Bronchial epithelial cell (primary cell): ENCODE data around the gene AZI2. TPM values are rescaled to one million over a fixed set of nuclear protein-coding genes. Genes with fewer than 3 reads are reported as not detected.

Experiments
- DNase-seq: peaks from one replicate; pipeline ENCODE4 v3.0.0-alpha.2; 2010; ENCODE audit warnings: low read depth
- FAIRE-seq: peaks from 2 replicates; lab custom pipeline; 2011; peaks lifted over from hg19 to GRCh38; lab: Jason Lieb, UNC
- H3K27me3 ChIP-seq: 2 replicates; pipeline ENCODE4 v1.5.1; 2011; ENCODE audit warnings: low read length; ENCODE audit not compliant: control insufficient read depth, insufficient read depth
- H3K36me3 ChIP-seq: 2 replicates; pipeline ENCODE4 v1.5.1; 2011; ENCODE audit warnings: low read length; ENCODE audit not compliant: control insufficient read depth, insufficient read depth
- H3K4me3 ChIP-seq: 2 replicates; pipeline ENCODE4 v1.5.1; 2011; ENCODE audit warnings: mild to moderate bottlenecking, low read depth, low read length, control low read depth
- total RNA-seq: library from RNA; depleted of rRNA; stranded (reverse); fragments of >200 nt; gene quantifications from 2 replicates; pipeline ENCODE4 v1.2.1, GENCODE V29; 2014
- TF ChIP-seq, protein P1 (sequence below): IDR thresholded peaks from 2 replicates; pipeline ENCODE4 v1.5.1; 2011; ENCODE audit warnings: mild to moderate bottlenecking, moderate library complexity, low read length, control low read depth, inconsistent platforms; ENCODE audit not compliant: insufficient read depth, severe bottlenecking

Gene AZI2
- total RNA-seq, 1 donor from 2014 or later, result 81.6 TPM

DNA sequence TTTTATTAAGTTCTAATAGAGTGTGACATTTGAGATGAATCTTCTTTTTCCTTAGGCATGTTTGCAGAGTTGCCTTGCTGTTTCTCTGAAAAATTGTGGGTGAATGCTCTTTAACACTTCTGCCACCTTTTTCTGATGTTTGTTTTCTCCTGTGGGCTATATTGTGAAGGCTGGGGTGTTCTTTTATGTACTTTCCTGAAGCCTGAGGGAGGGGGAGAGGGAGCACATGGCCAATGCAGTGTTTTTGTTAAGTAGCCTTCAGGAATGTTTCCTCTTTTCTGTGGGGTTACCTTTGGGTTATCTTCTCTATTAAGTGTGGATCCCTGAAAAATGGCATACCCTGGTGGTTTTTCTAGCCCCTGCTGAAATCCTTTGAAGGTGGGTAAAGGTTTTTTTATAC, 57.0 kb downstream of the AZI2 start:
- H3K4me3 ChIP-seq, result no peak overlapping the region
- no peaks in the 10 kb centered on the region for H3K36me3 ChIP-seq
- TF ChIP-seq, protein P1, sequence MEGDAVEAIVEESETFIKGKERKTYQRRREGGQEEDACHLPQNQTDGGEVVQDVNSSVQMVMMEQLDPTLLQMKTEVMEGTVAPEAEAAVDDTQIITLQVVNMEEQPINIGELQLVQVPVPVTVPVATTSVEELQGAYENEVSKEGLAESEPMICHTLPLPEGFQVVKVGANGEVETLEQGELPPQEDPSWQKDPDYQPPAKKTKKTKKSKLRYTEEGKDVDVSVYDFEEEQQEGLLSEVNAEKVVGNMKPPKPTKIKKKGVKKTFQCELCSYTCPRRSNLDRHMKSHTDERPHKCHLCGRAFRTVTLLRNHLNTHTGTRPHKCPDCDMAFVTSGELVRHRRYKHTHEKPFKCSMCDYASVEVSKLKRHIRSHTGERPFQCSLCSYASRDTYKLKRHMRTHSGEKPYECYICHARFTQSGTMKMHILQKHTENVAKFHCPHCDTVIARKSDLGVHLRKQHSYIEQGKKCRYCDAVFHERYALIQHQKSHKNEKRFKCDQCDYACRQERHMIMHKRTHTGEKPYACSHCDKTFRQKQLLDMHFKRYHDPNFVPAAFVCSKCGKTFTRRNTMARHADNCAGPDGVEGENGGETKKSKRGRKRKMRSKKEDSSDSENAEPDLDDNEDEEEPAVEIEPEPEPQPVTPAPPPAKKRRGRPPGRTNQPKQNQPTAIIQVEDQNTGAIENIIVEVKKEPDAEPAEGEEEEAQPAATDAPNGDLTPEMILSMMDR, result no peak
- no peaks in the 10 kb centered on the region for H3K27me3 ChIP-seq
- DNase-seq (no peak), FAIRE-seq (no peak)

DNA sequence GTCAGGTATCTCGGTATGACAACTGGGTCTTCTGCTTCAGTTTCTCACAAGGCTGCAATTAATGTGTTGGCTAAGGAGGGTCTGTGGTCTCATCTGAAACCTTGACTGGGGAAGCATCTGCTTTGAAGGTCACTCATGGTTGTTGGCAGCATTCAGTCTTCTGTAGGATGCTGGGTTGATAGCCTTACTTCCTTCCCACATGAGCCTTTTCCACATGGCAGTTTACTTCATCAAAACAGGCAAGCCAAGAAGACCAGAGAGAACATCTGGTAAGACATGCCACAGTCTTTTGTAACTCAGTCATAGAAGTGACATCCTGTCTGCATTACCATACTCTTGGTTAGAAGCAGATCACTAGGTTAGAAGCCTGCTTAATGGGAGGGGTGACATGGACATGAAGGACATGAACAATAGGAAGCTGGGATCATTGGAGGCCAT, 57.7 kb downstream of the AZI2 start:
- DNase-seq (no peak), FAIRE-seq (no peak)
- Histone ChIP-seq H3K36me3 (no peaks in the 10 kb centered on the region), H3K4me3 (no peak overlapping the region), H3K27me3 (no peaks in the 10 kb centered on the region)
- TF ChIP-seq, protein P1, result no peak

DNA sequence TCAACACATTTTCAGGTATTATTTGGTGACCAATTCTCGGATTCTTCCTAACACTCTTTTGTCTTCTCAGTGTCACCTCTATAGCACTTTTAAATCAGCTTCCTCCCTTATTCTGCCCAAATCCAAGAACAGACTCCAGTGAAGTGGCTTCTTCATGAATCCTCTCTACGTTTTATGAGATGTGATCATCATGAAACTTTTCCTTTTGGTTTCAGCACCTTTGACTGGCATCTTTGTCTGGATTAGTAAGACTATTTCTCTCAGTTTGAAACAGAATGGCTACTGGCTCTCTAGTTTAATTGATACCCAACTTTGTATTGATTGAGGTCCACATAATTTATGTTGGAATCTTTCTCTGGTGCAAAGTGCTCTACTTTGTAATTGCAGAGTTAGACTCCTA, 61.6 kb downstream of the AZI2 start:
- no peaks in the 10 kb centered on the region for H3K36me3 ChIP-seq
- DNase-seq (no peak), FAIRE-seq (no peak)
- H3K4me3 ChIP-seq, result no peak overlapping the region
- H3K27me3 ChIP-seq, result no peaks in the 10 kb centered on the region
- TF ChIP-seq, protein P1, result no peak

DNA sequence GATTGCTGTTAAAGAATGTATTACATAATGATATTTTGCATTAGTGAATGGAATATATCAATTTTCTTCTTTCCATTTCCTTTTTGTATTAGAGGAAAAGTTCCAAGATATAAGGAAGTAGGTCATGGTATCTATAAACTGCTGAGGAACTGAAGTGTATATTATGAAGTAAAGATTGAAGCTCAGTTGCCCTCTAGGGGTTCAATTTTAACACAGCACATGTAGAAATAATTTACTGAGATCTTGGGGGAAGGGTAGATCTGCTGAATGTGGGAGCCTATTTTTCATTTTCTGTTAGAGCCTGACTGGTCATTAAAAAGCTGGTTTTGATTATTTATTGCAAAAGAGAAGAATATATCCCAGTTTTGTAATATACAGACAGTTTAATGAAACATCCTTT, 62.0 kb downstream of the AZI2 start:
- DNase-seq (peak; percentile 52), FAIRE-seq (no peak)
- no peaks in the 10 kb centered on the region for H3K36me3 ChIP-seq
- TF ChIP-seq, protein P1, result peak; percentile 49
- no peak overlapping the region for H3K4me3 ChIP-seq
- H3K27me3 ChIP-seq, result no peaks in the 10 kb centered on the region

DNA sequence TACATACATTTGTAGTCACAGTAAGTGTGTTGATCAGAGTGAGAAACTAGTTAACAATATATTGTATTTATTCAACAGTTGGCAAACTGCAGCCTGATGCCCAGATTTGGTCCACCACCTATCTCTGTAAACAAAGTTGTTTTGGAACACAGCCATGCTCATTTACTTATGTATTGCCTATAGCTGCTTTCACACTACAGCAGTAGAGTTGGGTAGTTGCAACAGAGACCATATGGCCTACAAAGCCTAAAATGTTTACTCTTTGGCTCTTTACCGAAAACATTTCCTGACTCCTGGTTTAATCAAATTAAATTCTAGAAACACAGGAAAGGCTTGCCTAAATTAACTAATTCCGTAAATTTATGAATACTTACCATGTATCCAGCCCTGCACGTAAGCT, 67.8 kb downstream of the AZI2 start:
- no peaks in the 10 kb centered on the region for H3K27me3 ChIP-seq
- FAIRE-seq (no peak), DNase-seq (no peak)
- H3K4me3 ChIP-seq, result no peak overlapping the region
- TF ChIP-seq, protein P1, result no peak
- no peaks in the 10 kb centered on the region for H3K36me3 ChIP-seq

DNA sequence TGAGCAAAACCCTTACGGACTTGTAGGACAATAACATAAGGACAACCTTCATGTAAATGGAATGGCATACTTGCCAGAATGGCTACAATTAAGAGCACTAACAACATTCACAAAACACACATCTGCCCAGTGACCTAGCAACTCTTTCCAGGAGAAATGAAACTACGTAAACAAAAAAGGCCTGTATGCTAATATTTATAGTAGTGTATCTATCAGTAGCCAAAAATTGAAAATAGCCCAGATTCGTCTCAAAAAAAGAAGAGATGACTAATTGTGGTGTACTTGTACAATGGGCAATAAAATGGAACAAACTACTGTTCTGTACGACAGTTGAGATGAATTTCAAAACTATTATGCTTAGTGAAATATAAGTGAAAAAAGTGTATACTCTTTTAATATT, 68.9 kb downstream of the AZI2 start:
- no peak for DNase-seq
- no peak overlapping the region for H3K4me3 ChIP-seq
- no peaks in the 10 kb centered on the region for H3K27me3 ChIP-seq
- no peaks in the 10 kb centered on the region for H3K36me3 ChIP-seq
- TF ChIP-seq, protein P1, result no peak
- no peak for FAIRE-seq
